ENCODE data around the gene GABARAPL1.

DNA sequence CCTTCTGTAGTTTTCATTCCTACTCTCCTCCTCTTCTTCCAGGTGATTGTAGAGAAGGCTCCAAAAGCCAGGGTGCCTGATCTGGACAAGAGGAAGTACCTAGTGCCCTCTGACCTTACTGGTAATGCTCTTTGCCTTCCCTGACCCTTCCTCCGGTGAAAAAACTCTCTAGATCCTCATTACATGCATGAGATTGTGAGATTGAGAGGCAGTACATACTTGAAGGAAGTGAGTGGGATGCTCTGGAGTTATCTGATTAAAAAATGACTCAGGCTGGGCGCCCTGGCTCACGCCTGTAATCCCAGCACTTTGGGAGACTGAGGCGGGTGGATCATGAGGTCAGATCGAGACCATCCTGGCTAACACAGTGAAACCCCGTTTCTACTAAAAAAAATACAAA is 5.3 kb downstream of the GABARAPL1 start:
- TF ChIP-seq, protein P1, sequence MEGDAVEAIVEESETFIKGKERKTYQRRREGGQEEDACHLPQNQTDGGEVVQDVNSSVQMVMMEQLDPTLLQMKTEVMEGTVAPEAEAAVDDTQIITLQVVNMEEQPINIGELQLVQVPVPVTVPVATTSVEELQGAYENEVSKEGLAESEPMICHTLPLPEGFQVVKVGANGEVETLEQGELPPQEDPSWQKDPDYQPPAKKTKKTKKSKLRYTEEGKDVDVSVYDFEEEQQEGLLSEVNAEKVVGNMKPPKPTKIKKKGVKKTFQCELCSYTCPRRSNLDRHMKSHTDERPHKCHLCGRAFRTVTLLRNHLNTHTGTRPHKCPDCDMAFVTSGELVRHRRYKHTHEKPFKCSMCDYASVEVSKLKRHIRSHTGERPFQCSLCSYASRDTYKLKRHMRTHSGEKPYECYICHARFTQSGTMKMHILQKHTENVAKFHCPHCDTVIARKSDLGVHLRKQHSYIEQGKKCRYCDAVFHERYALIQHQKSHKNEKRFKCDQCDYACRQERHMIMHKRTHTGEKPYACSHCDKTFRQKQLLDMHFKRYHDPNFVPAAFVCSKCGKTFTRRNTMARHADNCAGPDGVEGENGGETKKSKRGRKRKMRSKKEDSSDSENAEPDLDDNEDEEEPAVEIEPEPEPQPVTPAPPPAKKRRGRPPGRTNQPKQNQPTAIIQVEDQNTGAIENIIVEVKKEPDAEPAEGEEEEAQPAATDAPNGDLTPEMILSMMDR (conservative IDR thresholded peaks at IDR 0.05; ENCODE audit: low read length), result no peak
- no peak for TF ChIP-seq EZH2phosphoT487 (IDR thresholded peaks at IDR 0.05; ENCODE audit: borderline replicate concordance)

Measured in Loucy (cell line).